Measurements from ENCODE around the gene SEPTIN2. TPM values are rescaled to one million over a fixed set of nuclear protein-coding genes. Genes with fewer than 3 reads are reported as not detected.

The SEPTIN2 gene
- total RNA-seq, 1 donor from 2014 or later = 302 TPM

- no peaks in the 10 kb centered on the region for H3K36me3 Mint-ChIP-seq (ENCODE audit: unreplicated experiment)
- H3K9me3 Mint-ChIP-seq (ENCODE audit: unreplicated experiment) = no peaks in the 10 kb centered on the region
- no peak overlapping the region for H3K4me3 Mint-ChIP-seq (ENCODE audit: unreplicated experiment)
- no peak overlapping the region for H3K27ac Mint-ChIP-seq (ENCODE audit: unreplicated experiment)
- H3K4me1 Mint-ChIP-seq (ENCODE audit: low read depth, unreplicated experiment) = peaks cover 1% of the 10 kb centered on the region
- peaks cover 10% of the 10 kb centered on the region for H3K27me3 Mint-ChIP-seq (ENCODE audit: unreplicated experiment)
- no peak for DNase-seq
- no peak for TF ChIP-seq CTCF (IDR thresholded peaks at IDR 0.05; ENCODE audit: partially characterized antibody, unreplicated experiment)
Measured at GRCh38 chr2:241349941-241350340, 34.2 kb downstream of the SEPTIN2 start.

- DNase-seq = no peak
- no peak for TF ChIP-seq CTCF (IDR thresholded peaks at IDR 0.05; ENCODE audit: partially characterized antibody, unreplicated experiment)
- Mint-ChIP-seq H3K27me3 (ENCODE audit: unreplicated experiment) (peaks cover 10% of the 10 kb centered on the region), H3K36me3 (ENCODE audit: unreplicated experiment) (no peaks in the 10 kb centered on the region), H3K4me1 (ENCODE audit: low read depth, unreplicated experiment) (peaks cover 1% of the 10 kb centered on the region), H3K9me3 (ENCODE audit: unreplicated experiment) (no peaks in the 10 kb centered on the region), H3K4me3 (ENCODE audit: unreplicated experiment) (no peak overlapping the region), H3K27ac (ENCODE audit: unreplicated experiment) (no peak overlapping the region)
Measured at GRCh38 chr2:241350530-241350877, 34.8 kb downstream of the SEPTIN2 start.

- Mint-ChIP-seq H3K27ac (ENCODE audit: unreplicated experiment) (no peak overlapping the region), H3K4me3 (ENCODE audit: unreplicated experiment) (no peak overlapping the region), H3K4me1 (ENCODE audit: low read depth, unreplicated experiment) (peaks cover 1% of the 10 kb centered on the region), H3K27me3 (ENCODE audit: unreplicated experiment) (peaks cover 10% of the 10 kb centered on the region), H3K36me3 (ENCODE audit: unreplicated experiment) (no peaks in the 10 kb centered on the region), H3K9me3 (ENCODE audit: unreplicated experiment) (peaks cover 2% of the 10 kb centered on the region)
- DNase-seq = no peak
- no peak for TF ChIP-seq CTCF (IDR thresholded peaks at IDR 0.05; ENCODE audit: partially characterized antibody, unreplicated experiment)
Measured at GRCh38 chr2:241350878-241351639, 35.3 kb downstream of the SEPTIN2 start.

GRCh38 chr2:241351640-241352031 lies 35.9 kb downstream of the SEPTIN2 start:
- DNase-seq = no peak
- Mint-ChIP-seq H3K9me3 (ENCODE audit: unreplicated experiment) (peaks cover 2% of the 10 kb centered on the region), H3K4me1 (ENCODE audit: low read depth, unreplicated experiment) (peaks cover 1% of the 10 kb centered on the region), H3K4me3 (ENCODE audit: unreplicated experiment) (no peak overlapping the region), H3K36me3 (ENCODE audit: unreplicated experiment) (no peaks in the 10 kb centered on the region), H3K27me3 (ENCODE audit: unreplicated experiment) (peaks cover 10% of the 10 kb centered on the region), H3K27ac (ENCODE audit: unreplicated experiment) (no peak overlapping the region)
- TF ChIP-seq CTCF (IDR thresholded peaks at IDR 0.05; ENCODE audit: partially characterized antibody, unreplicated experiment) = no peak

- H3K36me3 Mint-ChIP-seq (ENCODE audit: unreplicated experiment) = no peaks in the 10 kb centered on the region
- peaks cover 1% of the 10 kb centered on the region for H3K4me1 Mint-ChIP-seq (ENCODE audit: low read depth, unreplicated experiment)
- peaks cover 10% of the 10 kb centered on the region for H3K27me3 Mint-ChIP-seq (ENCODE audit: unreplicated experiment)
- no peak overlapping the region for H3K4me3 Mint-ChIP-seq (ENCODE audit: unreplicated experiment)
- H3K9me3 Mint-ChIP-seq (ENCODE audit: unreplicated experiment) = peaks cover 5% of the 10 kb centered on the region
- no peak for DNase-seq
- H3K27ac Mint-ChIP-seq (ENCODE audit: unreplicated experiment) = no peak overlapping the region
- no peak for TF ChIP-seq CTCF (IDR thresholded peaks at IDR 0.05; ENCODE audit: partially characterized antibody, unreplicated experiment)
Measured at GRCh38 chr2:241352227-241352626, 36.5 kb downstream of the SEPTIN2 start.
